Cardiac muscle cell (in vitro differentiated cells and primary cell): ENCODE measurements around the gene SLC39A7. TPM values are rescaled to one million over a fixed set of nuclear protein-coding genes. Genes with fewer than 3 reads are reported as not detected.
A peak's percentile ranks its signal among the peaks of the same experiment; 100 is the strongest.
"Not testable (repeated sequence)": the region's sequence is repeated elsewhere in the genome, so short reads cannot be mapped to it uniquely, and the experiment has no call there.

Experiments used
- DNase-seq, 2 donors: peaks; one replicate each; pipeline versions ENCODE4 v3.0.0 to v3.0.0-alpha.2; 2010 to 2017; ENCODE audit warnings: low read depth in 1 of 2, low spot score in 1 of 2
- H3K27ac ChIP-seq: fragments of 200-600 bp; sonication (generic); 2 replicates; pipeline ENCODE4 v1.5.1; 2016
- H3K27me3 ChIP-seq: fragments of 200-600 bp; sonication (generic); 2 replicates; pipeline ENCODE4 v1.6.0; 2016; ENCODE audit warnings: control low read depth
- H3K36me3 ChIP-seq: fragments of 200-600 bp; sonication (generic); 2 replicates; pipeline ENCODE4 v1.5.1; 2016; ENCODE audit warnings: control low read depth
- H3K4me1 ChIP-seq: fragments of 200-600 bp; sonication (generic); 2 replicates; pipeline ENCODE4 v1.8.1; 2017; ENCODE audit warnings: low read depth, mild to moderate bottlenecking, mixed run types
- H3K4me3 ChIP-seq: fragments of 200-600 bp; sonication (generic); 2 replicates; pipeline ENCODE4 v1.5.1; 2016; ENCODE audit warnings: mild to moderate bottlenecking
- H3K9me3 ChIP-seq: fragments of 200-600 bp; sonication (generic); 2 replicates; pipeline ENCODE4 v1.5.1; 2017; ENCODE audit warnings: low read depth, mild to moderate bottlenecking, control low read depth
- polyA plus RNA-seq: library from polyadenylated mRNA; unstranded; fragments of >200 nt; fragmentation: Nextera tagmentation; extraction: Ambion mirVana; gene quantifications from 2 replicates; pipeline ENCODE4 v1.2.1, GENCODE V29; 2016
- total RNA-seq: library from RNA; depleted of rRNA; stranded (reverse); fragments of >200 nt; gene quantifications from 2 replicates; pipeline ENCODE4 v1.2.3, GENCODE V29; 2016
- TF ChIP-seq, protein P1 (sequence below): IDR thresholded peaks from 2 replicates; pipeline ENCODE4 v1.5.1; 2012; ENCODE audit warnings: low read depth, mild to moderate bottlenecking, low read length

The SLC39A7 gene
- total and polyA plus RNA-seq, 2 experiments from 2014 or later: 51.3 to 147 TPM

DNA sequence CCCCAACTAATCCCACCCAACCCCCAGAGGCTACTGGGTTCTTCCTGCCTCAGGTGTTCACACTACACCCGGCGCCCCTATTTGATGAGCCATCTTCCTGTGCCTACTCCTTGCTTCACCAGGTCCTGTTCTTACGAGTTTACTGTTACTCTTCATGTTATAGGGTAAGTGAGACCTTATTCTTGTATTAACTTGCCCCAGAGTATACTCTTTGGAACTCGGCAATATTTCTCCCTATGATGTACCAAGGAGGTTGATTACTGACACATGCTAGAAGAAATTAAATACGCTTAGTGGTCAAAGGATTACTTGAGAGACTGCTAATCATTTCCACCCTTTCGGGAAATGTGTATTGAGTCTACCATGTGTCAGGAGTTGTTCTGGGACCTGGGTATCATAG is 16.6 kb downstream of the SLC39A7 start:
- TF ChIP-seq, protein P1, sequence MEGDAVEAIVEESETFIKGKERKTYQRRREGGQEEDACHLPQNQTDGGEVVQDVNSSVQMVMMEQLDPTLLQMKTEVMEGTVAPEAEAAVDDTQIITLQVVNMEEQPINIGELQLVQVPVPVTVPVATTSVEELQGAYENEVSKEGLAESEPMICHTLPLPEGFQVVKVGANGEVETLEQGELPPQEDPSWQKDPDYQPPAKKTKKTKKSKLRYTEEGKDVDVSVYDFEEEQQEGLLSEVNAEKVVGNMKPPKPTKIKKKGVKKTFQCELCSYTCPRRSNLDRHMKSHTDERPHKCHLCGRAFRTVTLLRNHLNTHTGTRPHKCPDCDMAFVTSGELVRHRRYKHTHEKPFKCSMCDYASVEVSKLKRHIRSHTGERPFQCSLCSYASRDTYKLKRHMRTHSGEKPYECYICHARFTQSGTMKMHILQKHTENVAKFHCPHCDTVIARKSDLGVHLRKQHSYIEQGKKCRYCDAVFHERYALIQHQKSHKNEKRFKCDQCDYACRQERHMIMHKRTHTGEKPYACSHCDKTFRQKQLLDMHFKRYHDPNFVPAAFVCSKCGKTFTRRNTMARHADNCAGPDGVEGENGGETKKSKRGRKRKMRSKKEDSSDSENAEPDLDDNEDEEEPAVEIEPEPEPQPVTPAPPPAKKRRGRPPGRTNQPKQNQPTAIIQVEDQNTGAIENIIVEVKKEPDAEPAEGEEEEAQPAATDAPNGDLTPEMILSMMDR: no peak
- no peaks in the 10 kb centered on the region for H3K36me3 ChIP-seq
- H3K4me1 ChIP-seq: peaks cover 13% of the 10 kb centered on the region
- no peaks in the 10 kb centered on the region for H3K9me3 ChIP-seq
- peaks cover 6% of the 10 kb centered on the region for H3K27me3 ChIP-seq
- H3K4me3 ChIP-seq: no peak overlapping the region
- DNase-seq: no peak
- H3K27ac ChIP-seq: no peak overlapping the region

GRCh38 chr6:33217681-33218080 is 17.0 kb downstream of the SLC39A7 start:
- TF ChIP-seq, protein P1: no peak
- Histone ChIP-seq H3K36me3 (no peaks in the 10 kb centered on the region), H3K4me1 (peaks cover 10% of the 10 kb centered on the region), H3K9me3 (no peaks in the 10 kb centered on the region), H3K27me3 (peaks cover 6% of the 10 kb centered on the region), H3K27ac (no peak overlapping the region), H3K4me3 (no peak overlapping the region)
- no peak for DNase-seq

DNA sequence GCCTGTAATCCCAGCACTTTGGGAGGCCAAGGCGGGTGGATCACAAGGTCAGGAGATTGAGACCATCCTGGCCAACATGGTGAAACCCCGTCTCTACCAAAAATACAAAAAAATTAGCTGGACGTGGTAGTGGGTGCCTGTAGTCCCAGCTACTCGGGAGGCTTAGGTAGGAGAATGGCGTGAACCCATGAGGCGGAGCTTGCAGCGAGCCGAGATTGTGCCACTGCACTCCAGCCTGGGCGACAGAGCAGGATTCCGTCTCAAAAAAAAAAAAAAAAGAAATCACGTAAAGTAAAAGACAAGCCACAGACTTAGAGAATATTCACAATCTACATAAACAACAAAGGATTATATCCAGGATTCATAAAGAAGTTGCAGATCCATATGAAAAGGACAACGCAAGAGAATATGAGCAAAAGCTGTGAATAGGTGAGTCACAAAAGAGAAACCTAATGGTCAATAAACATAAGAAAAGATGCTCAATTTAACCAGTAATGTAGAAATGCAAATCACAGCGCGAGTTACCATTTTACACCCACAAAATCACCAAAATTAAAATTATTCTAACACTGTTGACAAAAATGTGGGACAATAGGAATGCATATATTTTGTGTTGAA is 25.9 kb downstream of the SLC39A7 start:
- H3K27me3 ChIP-seq, H3K27ac ChIP-seq, H3K4me1 ChIP-seq, DNase-seq, H3K4me3 ChIP-seq, H3K9me3 ChIP-seq, H3K36me3 ChIP-seq: not testable (repeated sequence)

GRCh38 chr6:33235221-33235634 is 34.6 kb downstream of the SLC39A7 start:
- peak in 1 of 2 donors; percentile 65 for DNase-seq
- TF ChIP-seq, protein P1: no peak
- no peaks in the 10 kb centered on the region for H3K27me3 ChIP-seq
- H3K9me3 ChIP-seq: no peaks in the 10 kb centered on the region
- no peaks in the 10 kb centered on the region for H3K36me3 ChIP-seq
- H3K4me1 ChIP-seq: peaks cover 12% of the 10 kb centered on the region
- H3K27ac ChIP-seq: peak overlapping the region; percentile 81
- H3K4me3 ChIP-seq: no peak overlapping the region

DNA sequence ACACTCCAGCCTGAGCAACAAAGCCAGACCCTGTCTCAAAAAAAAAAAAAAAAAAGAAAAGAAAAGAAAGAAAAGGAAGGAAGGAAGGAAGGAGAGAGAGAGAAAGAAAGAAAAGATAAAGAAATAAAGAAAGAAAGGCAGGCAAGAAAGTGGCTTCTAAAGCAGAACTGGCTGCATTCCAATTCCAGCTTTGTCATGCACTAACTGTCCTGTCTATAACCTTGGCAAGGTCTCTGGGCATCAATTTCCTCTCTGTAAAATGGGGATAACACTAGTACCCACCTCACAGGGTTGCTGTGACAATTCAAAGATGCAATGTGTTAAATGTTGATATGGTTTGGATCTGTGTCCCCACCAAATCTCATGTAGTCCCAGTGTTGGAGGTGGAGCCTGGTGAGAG is 35.7 kb downstream of the SLC39A7 start:
- H3K27me3 ChIP-seq: no peaks in the 10 kb centered on the region
- TF ChIP-seq, protein P1: no peak
- H3K4me3 ChIP-seq: no peak overlapping the region
- H3K9me3 ChIP-seq: no peaks in the 10 kb centered on the region
- peaks cover 12% of the 10 kb centered on the region for H3K4me1 ChIP-seq
- H3K27ac ChIP-seq: no peak overlapping the region
- no peak for DNase-seq
- H3K36me3 ChIP-seq: no peaks in the 10 kb centered on the region

DNA sequence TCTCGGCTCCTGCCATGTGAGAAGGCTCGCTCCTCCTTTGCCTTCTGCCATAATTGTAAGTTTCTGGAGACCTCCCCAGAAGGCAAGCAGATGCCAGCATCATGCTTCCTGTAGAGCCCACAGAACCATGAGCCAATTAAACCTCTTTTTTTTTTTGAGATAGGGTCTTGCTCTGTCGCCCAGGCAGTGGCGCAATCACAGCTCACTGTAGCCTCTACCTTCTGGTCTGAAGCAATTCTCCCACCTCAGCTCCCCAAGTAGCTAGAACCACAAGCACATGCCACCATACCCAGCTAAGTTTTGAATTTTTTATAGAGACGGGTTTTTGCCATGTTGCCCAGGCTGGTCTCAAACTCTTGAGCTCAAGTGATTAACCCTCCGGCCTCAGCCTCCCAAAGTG is 36.2 kb downstream of the SLC39A7 start:
- Histone ChIP-seq H3K27ac (no peak overlapping the region), H3K9me3 (no peaks in the 10 kb centered on the region), H3K27me3 (peaks cover 1% of the 10 kb centered on the region), H3K4me1 (peaks cover 12% of the 10 kb centered on the region), H3K36me3 (no peaks in the 10 kb centered on the region), H3K4me3 (no peak overlapping the region)
- no peak for DNase-seq
- TF ChIP-seq, protein P1: no peak
